ENCODE data around the gene GPR171. TPM values are rescaled to one million over a fixed set of nuclear protein-coding genes. Genes with fewer than 3 reads are reported as not detected.
"Not testable (repeated sequence)": the region's sequence is repeated elsewhere in the genome, so short reads cannot be mapped to it uniquely, and the experiment has no call there.

Gene GPR171
- total RNA-seq (2014; rRNA removed; shearing (Covaris generic)) = not detected in 2 replicates

DNA sequence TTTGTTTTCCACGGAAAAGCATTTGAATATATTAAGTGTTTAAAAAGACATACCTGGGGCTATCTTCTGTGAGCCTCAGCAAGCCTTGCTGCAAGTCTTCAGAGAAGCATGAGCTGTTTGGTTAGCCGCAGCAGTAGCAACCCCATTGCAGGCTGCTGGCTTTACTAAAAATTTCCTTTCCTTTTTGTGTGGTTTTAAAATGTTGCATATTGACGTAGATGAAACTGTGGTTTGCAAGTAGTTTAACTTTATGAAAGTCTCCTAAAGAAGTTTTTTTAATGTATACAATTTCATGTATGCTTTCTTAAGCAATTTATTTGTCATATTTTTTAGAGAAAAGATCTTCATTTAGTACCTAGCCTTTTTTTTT, at the start of gene GPR171:
Gene GPR171, minus strand, starts transcription at position 166 of the 370 bp plus-strand sequence. CDS start 3,830 bp downstream, outside the sequence.
- no peak for DNase-seq
- no peaks in the 10 kb centered on the region for H3K36me3 ChIP-seq (replicated peaks; ENCODE audit: control insufficient read depth, insufficient read depth, low read length)
- no peaks in the 10 kb centered on the region for H3K27me3 ChIP-seq (ENCODE audit: control insufficient read depth, insufficient read depth, low read length)
- no peak within 1 kb of the TSS for H3K4me3 ChIP-seq (ENCODE audit: insufficient read depth, low read depth, low read length)

DNA sequence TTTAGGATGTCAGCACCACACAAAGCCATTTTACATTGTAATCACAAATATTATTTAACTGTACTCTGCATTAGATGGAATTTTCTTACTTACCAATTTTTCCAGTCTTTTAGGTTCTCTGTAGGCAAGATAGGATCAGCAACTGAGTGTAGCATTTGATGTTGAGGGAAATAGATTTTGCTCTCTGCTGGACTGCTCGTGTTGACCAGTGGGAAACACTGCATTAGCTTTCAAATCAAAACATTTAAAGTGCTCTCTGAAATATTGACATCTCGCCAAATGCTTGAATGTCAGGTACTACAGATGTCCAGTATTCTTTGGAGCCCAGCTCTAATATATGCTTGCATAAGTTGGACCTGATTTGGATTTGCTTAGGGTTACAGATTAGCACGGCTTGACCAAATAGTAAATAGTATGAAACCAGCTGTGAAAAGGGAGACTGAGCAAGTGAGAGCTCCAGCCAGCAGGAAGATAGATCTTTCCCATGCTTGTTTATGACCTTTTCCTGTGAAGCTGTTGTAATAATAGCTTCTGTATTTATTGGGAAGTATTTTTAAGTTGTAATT, 45.8 kb upstream of the GPR171 start:
- Histone ChIP-seq H3K4me3 (ENCODE audit: insufficient read depth, low read depth, low read length) (no peak overlapping the region), H3K27me3 (ENCODE audit: control insufficient read depth, insufficient read depth, low read length) (no peaks in the 10 kb centered on the region), H3K36me3 (replicated peaks; ENCODE audit: control insufficient read depth, insufficient read depth, low read length) (no peaks in the 10 kb centered on the region)
- DNase-seq = no peak

- not testable (repeated sequence) for DNase-seq; H3K4me3 ChIP-seq (ENCODE audit: insufficient read depth, low read depth, low read length); H3K27me3 ChIP-seq (ENCODE audit: control insufficient read depth, insufficient read depth, low read length); H3K36me3 ChIP-seq (replicated peaks; ENCODE audit: control insufficient read depth, insufficient read depth, low read length)
Observed at GRCh38 chr3:151242006-151242405, 39.0 kb upstream of the GPR171 start.

- H3K4me3 ChIP-seq (ENCODE audit: insufficient read depth, low read depth, low read length) = no peak overlapping the region
- H3K27me3 ChIP-seq (ENCODE audit: control insufficient read depth, insufficient read depth, low read length) = no peaks in the 10 kb centered on the region
- no peak for DNase-seq
- no peaks in the 10 kb centered on the region for H3K36me3 ChIP-seq (replicated peaks; ENCODE audit: control insufficient read depth, insufficient read depth, low read length)
Observed at GRCh38 chr3:151236736-151237135, 33.7 kb upstream of the GPR171 start.

DNA sequence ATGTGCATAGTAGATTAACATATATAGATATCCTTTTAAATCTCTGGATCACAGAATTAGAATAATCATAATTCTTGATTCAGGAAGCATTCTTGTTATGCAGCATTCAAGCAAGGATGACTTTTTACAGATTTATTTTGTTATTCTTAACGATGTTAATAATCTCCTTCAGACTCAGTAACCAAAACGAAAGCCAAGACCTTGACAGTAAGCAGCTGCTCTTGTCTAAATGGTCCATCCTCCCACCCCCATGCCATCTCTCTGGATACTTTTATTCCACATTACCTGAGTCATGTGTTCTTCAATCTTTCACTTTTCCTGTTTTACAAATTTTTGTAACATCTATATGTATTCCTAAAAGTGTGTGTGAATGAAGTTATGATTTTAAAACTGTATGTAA, 33.3 kb upstream of the GPR171 start:
- Histone ChIP-seq H3K27me3 (ENCODE audit: control insufficient read depth, insufficient read depth, low read length) (no peaks in the 10 kb centered on the region), H3K4me3 (ENCODE audit: insufficient read depth, low read depth, low read length) (no peak overlapping the region), H3K36me3 (replicated peaks; ENCODE audit: control insufficient read depth, insufficient read depth, low read length) (no peaks in the 10 kb centered on the region)
- no peak for DNase-seq

GRCh38 chr3:151234825-151235224, 31.8 kb upstream of the GPR171 start:
- Histone ChIP-seq H3K4me3 (ENCODE audit: insufficient read depth, low read depth, low read length) (no peak overlapping the region), H3K27me3 (ENCODE audit: control insufficient read depth, insufficient read depth, low read length) (no peaks in the 10 kb centered on the region)

GRCh38 chr3:151232991-151233390, 30.0 kb upstream of the GPR171 start:
- Histone ChIP-seq H3K36me3 (replicated peaks; ENCODE audit: control insufficient read depth, insufficient read depth, low read length) (no peaks in the 10 kb centered on the region), H3K27me3 (ENCODE audit: control insufficient read depth, insufficient read depth, low read length) (no peaks in the 10 kb centered on the region), H3K4me3 (ENCODE audit: insufficient read depth, low read depth, low read length) (no peak overlapping the region)
- DNase-seq = peak; percentile 35

More at GRCh38 chr3:151234825-151235224, 31.8 kb upstream of the GPR171 start:
- DNase-seq = no peak
- no peaks in the 10 kb centered on the region for H3K36me3 ChIP-seq (replicated peaks; ENCODE audit: control insufficient read depth, insufficient read depth, low read length)

GRCh38 chr3:151232403-151232802, 29.4 kb upstream of the GPR171 start:
- not testable (repeated sequence) for DNase-seq; H3K36me3 ChIP-seq (replicated peaks; ENCODE audit: control insufficient read depth, insufficient read depth, low read length); H3K4me3 ChIP-seq (ENCODE audit: insufficient read depth, low read depth, low read length); H3K27me3 ChIP-seq (ENCODE audit: control insufficient read depth, insufficient read depth, low read length)

- no peak overlapping the region for H3K4me3 ChIP-seq (ENCODE audit: insufficient read depth, low read depth, low read length)
- no peaks in the 10 kb centered on the region for H3K36me3 ChIP-seq (replicated peaks; ENCODE audit: control insufficient read depth, insufficient read depth, low read length)
- DNase-seq = no peak
- no peaks in the 10 kb centered on the region for H3K27me3 ChIP-seq (ENCODE audit: control insufficient read depth, insufficient read depth, low read length)
Observed at GRCh38 chr3:151230646-151231045, 27.6 kb upstream of the GPR171 start.

- H3K27me3 ChIP-seq (ENCODE audit: control insufficient read depth, insufficient read depth, low read length) = no peaks in the 10 kb centered on the region
- H3K36me3 ChIP-seq (replicated peaks; ENCODE audit: control insufficient read depth, insufficient read depth, low read length) = no peaks in the 10 kb centered on the region
- no peak for DNase-seq
- H3K4me3 ChIP-seq (ENCODE audit: insufficient read depth, low read depth, low read length) = no peak overlapping the region
Observed at GRCh38 chr3:151228666-151229040, 25.6 kb upstream of the GPR171 start.

GRCh38 chr3:151227807-151228665, 25.0 kb upstream of the GPR171 start:
- no peaks in the 10 kb centered on the region for H3K27me3 ChIP-seq (ENCODE audit: control insufficient read depth, insufficient read depth, low read length)
- DNase-seq = peak; percentile 67
- no peak overlapping the region for H3K4me3 ChIP-seq (ENCODE audit: insufficient read depth, low read depth, low read length)
- H3K36me3 ChIP-seq (replicated peaks; ENCODE audit: control insufficient read depth, insufficient read depth, low read length) = no peaks in the 10 kb centered on the region

DNA sequence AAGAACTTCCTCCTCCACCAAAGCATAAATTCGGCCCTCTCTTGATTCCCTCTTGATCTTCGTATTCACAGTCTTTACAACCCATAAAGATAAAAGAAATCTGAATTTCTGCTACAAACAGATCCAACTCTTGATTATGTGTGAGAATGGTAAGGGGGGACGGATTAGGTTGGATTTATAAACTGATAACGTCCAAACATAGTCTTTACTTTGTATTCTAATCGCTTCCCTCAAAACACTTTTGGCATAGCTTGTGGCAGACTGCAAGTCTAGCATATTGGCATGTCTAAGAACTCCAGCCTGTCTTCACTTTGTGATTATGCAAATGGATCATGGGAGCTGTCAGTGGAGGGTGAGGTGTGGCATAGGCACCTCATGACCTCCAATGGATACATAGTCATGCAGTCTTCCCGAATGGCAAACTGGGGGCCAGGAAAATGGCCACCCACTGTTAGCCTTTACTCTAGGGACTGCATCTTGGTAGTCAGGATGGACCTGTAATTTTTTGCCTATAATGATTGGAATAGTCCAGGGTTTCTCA, 24.3 kb upstream of the GPR171 start:
- no peak for DNase-seq
- Histone ChIP-seq H3K4me3 (ENCODE audit: insufficient read depth, low read depth, low read length) (no peak overlapping the region), H3K36me3 (replicated peaks; ENCODE audit: control insufficient read depth, insufficient read depth, low read length) (no peaks in the 10 kb centered on the region), H3K27me3 (ENCODE audit: control insufficient read depth, insufficient read depth, low read length) (no peaks in the 10 kb centered on the region)

DNA sequence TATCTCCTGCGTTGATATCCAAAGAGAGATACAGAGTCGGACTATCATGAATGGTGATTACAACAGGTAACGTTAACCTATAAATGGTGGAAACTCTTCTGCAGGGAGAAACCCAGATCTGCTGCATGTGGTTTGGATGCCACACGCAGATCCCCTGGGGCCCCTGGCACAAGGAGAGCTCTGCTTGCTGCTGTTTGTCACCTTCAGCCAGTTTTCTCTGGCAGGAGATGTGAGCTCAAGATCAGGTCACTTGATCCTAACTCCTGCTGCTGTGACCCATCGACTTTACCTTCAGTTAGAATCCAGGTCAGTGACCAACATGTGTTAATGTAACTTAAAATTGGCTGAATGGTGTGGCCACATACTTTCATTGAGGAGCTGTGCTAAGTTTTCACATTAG, 23.8 kb upstream of the GPR171 start:
- no peaks in the 10 kb centered on the region for H3K27me3 ChIP-seq (ENCODE audit: control insufficient read depth, insufficient read depth, low read length)
- DNase-seq = no peak

GRCh38 chr3:151226088-151226563, 23.1 kb upstream of the GPR171 start:
- no peak for DNase-seq
- no peak overlapping the region for H3K4me3 ChIP-seq (ENCODE audit: insufficient read depth, low read depth, low read length)
- no peaks in the 10 kb centered on the region for H3K36me3 ChIP-seq (replicated peaks; ENCODE audit: control insufficient read depth, insufficient read depth, low read length)
- no peaks in the 10 kb centered on the region for H3K27me3 ChIP-seq (ENCODE audit: control insufficient read depth, insufficient read depth, low read length)

More for the DNA sequence above, 23.8 kb upstream of the GPR171 start:
- H3K4me3 ChIP-seq (ENCODE audit: insufficient read depth, low read depth, low read length) = no peak overlapping the region
- H3K36me3 ChIP-seq (replicated peaks; ENCODE audit: control insufficient read depth, insufficient read depth, low read length) = no peaks in the 10 kb centered on the region

All from H7 (cell line).